DMS53 treated with DMSO at 0.1 percent for 48 hours (cell line): Measurements from ENCODE around the gene ZNF318.

ENCODE experiments used
- DNase-seq: peaks from one replicate; lab custom pipeline; 2025; ENCODE audit not compliant: unreplicated experiment; lab: John Stamatoyannopoulos, UW

ZNF318 gene

DNA sequence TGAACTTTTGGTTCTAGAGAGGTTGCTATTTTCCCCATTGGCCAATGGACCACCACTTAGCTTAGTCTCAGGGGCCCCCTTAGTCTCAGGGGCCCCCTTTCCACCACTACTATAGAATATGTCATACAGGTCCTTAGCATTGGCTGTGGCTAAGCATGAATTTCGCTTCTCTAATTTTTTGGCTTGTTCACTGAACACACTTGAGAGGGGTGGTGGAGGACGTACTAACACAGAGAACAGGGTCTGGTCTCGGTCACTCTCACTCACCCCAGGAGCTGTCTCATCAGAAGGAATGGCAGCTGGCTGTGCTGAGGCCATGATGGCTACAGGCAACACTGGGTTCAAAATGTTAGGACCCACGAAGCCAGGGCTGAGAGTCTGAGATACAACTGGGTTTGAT, 30.3 kb downstream of the ZNF318 start:
- no peak for DNase-seq

DNA sequence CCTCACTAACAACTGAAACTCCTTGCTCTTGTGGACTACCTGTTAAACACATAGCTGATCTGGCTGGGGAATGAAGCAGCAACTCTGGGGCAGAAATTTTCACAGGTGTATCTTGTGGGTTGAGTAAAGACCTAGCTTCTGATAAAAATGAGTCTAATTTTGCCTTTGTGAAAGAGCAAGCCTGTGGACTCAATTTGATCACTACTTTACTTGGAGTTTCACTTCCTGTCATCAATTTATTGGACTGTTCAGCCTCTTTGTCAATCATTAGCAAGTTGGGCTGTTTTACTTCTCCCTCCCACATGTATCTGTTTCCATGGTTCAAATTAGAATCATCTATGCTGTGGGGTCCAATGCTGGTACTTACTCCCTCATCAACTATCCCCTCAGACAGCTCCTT, 31.2 kb downstream of the ZNF318 start:
- DNase-seq: no peak

- no peak for DNase-seq
Measured at GRCh38 chr6:43336382-43336781, 33.1 kb downstream of the ZNF318 start.

DNA sequence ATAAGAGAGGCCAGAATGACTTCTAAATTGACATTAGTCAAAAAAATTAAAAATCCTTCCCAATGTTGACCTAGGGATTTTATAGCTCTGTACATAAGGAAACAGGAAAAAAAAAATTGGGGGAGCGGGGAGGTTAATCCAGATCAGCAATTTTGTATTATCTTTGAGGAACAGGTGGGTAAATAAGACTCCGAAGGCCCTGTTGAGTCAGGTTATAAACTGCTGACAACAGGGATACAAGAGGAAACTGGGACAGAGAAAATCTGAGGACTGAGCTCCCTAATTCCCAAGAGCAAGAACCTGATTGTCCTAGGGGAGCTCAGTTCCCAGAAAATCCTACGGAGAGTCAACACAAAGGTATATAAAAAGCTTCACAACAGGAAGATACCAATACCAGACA, 34.0 kb downstream of the ZNF318 start:
- peak; percentile 29 for DNase-seq

DNA sequence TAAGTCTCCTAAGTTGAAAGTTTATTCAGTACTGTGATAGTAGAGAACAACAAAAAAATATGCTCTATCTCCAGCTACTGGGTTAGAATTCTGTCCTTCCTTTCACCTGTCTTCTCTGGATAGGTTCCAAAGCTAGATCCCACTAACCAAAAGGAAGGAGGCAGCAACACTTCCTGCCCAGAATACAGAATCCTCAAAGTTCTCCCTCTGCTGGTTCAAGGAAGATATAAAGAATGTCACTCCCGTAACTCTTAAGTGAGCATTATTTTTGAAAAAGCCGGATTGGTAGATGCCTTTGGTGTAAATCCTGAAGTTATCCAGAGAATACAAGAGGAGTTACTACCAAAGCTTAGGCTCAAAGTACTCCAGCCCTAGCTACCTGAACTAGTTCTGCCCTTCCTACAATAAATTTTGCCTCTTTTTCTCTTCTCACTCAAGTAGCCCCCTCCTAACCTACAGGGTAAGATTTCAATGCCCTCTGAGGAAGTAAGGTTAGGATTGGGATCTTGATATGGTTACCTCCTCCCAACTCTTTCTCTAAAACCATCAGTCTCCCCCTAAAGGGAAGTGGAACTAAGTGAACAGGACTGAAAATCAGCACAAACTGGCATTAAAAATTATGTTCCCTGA, 34.9 kb downstream of the ZNF318 start:
- peak; percentile 32 for DNase-seq

- no peak for DNase-seq
Measured at GRCh38 chr6:43331891-43332290, 37.6 kb downstream of the ZNF318 start.

- DNase-seq: no peak
Measured at GRCh38 chr6:43331470-43331869, 38.0 kb downstream of the ZNF318 start.

- DNase-seq: no peak
Measured at GRCh38 chr6:43328528-43328927, 40.9 kb downstream of the ZNF318 start.

DNA sequence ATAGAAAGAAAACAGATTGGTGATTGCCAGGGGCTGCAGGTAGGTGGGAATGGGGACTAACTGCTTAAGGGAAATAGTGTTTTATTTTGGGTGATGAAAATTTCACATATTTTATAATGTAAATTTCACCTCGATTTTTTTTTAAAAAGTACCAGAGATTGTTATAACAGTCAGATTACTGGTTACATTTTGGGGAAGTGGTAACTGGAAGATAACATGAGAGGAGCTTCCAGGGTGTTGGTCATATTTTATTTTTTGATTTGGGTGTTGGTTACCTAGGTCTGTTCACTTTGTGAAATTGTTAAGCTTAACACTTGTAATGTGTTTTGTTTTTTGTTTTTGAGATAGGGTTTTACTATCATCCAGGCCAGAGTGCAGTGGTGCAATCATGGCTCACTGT, 43.6 kb downstream of the ZNF318 start:
- DNase-seq: no peak

DNA sequence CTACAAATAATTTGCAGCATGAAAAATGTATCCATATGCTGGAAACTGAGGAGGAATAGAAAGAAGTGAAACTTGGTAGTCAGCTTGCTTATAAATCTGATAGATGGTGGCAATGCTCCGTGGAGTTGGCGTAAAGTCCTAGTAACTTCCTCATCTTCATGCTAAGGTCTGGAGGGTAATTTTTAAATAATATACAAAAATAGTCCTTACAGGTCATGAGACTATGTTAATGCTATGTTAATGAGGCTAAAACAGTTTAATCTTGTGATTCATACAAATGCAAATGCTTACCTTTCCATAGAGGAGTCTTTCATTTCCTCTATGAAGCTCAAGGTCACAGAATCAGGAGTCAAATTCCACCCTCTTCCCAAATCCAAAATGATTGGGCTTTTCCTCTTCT, 51.4 kb downstream of the ZNF318 start:
- no peak for DNase-seq

DNA sequence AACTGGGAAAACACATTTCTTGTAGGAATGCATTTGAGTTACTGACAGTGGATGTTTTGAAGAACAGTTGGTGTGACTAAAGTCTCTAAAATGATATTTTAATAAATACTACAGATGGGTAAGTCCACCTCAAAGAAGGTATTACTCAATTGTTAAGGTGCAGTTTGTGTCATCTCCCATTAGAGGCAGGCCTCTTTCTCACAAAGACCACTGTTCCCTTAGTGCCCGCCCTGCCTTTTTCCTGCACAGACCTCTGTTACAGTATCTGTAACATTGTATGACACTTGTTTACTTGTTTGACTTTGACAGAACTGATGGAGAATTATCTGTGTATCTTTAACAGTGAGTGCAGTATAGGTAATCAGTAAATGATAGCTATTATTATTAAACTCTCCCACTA, 55.6 kb downstream of the ZNF318 start:
- DNase-seq: no peak

DNA sequence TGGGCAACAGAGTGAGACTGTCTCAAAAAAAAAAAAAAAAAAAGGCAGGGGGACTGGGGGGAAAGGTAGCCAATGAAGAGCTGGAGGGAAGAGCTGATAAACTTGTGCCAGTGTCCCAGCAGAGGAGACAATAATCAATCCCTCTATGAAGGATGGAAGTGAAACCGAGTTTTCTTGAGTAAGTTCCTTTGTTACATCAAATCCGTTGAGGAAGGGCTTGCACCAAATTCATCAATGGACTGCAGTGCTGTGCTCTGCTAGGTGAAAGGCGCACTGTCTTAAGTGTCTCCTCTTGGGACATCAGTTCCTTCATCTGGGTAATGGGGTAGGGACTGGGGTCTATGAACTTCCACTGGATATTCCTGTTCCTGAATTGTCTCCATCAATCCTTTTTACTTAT, 57.8 kb downstream of the ZNF318 start:
- DNase-seq: no peak

DNA sequence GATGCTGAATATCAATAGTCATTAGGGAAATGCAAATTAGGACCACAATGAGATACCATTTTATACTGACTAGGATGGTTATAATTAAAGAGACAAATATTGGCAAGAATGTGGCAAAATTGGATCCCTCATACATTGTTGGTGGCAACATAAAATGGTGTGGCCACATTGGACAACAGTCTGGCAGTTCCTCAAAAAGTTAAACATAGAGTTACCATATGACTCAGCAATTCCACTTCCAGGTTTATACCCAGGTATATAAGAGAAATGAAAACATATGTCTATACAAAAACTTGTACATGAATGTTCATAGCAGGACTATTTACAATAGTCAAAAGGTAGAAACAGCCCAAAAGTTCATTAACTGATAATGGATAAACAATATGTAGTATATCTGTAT, 58.8 kb downstream of the ZNF318 start:
- DNase-seq: no peak

- no peak for DNase-seq
Measured at GRCh38 chr6:43310134-43310533, 59.3 kb downstream of the ZNF318 start.

DNA sequence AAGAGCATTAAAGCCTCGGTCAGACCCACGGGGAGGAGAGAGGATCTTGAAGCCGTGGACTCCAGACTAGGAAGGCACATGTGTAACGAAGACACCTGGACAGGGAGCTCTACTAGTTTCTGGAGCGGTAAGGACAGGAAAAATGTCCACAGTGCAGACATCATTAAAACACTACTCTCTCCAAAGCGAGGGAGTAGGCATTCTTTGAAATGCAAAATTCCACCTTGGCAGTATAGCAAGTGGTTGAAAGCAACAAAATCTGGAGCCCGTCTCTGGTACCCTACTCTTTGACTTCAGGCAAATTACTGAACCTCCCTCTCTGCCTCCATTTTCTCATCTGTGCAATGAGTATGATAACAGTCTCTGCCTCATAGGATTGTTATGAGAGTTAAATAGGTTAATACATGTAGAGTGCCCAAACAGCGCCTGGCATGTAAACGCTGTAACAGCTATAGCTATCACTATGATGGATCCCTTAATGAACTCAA, 60.4 kb downstream of the ZNF318 start:
- no peak for DNase-seq

DNA sequence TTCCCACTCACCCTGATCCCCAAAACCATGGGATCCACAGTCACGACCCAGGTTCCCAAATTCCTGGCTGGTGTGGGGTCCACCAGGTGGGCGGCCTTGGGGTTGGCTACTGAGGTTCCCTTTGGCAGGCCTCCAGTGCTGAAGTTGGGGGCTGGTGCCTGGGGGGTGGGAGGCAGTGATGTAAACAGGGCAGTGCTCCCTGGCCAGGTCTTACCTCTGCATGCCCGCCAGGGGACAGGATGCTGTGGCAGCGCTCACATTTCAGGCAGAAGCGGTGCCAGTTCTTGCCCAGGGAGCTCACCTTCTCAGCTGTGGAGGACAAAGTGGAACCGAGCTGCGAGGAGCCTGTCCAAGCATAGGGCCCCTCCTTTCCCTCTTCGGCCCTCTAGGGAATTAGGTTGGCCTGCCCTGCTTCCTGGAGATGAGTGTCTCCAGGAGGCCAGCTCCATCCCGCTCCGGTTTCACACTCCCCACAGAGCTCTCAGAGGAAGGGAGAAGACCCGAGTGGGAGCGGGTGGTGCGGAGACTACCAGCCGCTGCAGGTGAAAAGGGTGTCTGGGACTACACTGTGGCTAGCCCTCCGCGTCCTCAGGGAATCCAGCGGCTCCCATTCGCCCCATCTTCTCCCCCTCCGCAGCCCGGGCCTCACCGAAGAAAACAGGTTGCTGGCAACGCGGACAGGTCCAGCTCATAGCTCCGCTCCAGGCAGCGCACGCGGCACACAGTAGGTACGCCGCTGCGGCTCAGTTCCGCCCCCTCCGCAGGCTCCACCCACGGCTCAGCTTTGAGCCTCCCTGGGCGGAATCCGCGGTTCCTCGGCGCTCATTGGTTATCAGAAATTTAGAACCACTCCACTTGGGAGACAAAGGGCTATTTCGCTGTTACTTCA, 61.1 kb downstream of the ZNF318 start, which contains the start of gene CRIP3:
Gene CRIP3 (minus strand): TSS at position 726 of the 889 bp plus-strand sequence. CDS start 34 bp downstream, at position 692.
- peak; percentile 47 for DNase-seq

GRCh38 chr6:43307451-43308100, 61.9 kb downstream of the ZNF318 start:
- no peak for DNase-seq

DNA sequence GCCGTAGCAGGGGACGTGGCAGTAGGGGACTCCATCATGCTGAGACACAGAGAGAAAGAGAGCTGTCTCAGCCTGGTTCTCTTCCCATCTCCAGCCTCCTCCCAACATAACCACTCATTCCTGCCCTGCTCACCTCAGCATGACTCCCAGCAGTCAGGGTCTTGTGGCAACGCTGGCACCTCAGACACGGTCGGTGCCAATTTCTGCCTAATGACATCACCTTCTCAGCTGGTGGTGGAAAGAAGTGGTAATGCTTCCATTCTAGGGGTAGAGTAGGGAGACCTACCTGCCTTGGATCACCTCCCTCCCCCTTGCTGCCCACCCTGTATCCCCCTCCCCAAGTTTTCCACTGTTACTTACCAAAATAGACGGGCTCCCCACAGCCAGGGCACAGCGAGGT, 63.4 kb downstream of the ZNF318 start:
- no peak for DNase-seq

GRCh38 chr6:43304882-43305281, 64.6 kb downstream of the ZNF318 start:
- DNase-seq: no peak

- no peak for DNase-seq
Measured at GRCh38 chr6:43304361-43304760, 65.1 kb downstream of the ZNF318 start.

- no peak for DNase-seq
Measured at GRCh38 chr6:43303751-43304331, 65.6 kb downstream of the ZNF318 start.
